Mesendoderm (in vitro differentiated cells): Measurements from ENCODE around the gene GPR34.
"Not testable (repeated sequence)": the region's sequence is repeated elsewhere in the genome, so short reads cannot be mapped to it uniquely, and the experiment has no call there.

Source experiments
- DNase-seq: peaks from one replicate; pipeline ENCODE4 v3.0.0; 2013
- H2AK5ac ChIP-seq: 2 replicates; pipeline ENCODE4 v1.6.1; 2013; ENCODE audit warnings: low read length, inconsistent platforms
- H2BK120ac ChIP-seq: 2 replicates; pipeline ENCODE4 v1.6.1; 2013; ENCODE audit warnings: low read depth, mild to moderate bottlenecking, low read length, moderate library complexity, mixed read lengths
- H2BK15ac ChIP-seq: replicated peaks from 2 replicates; pipeline ENCODE4 v1.6.1; 2013; ENCODE audit warnings: low read depth, mild to moderate bottlenecking, moderate library complexity
- H2BK5ac ChIP-seq: 2 replicates; pipeline ENCODE4 v1.6.1; 2013; ENCODE audit warnings: low read length, inconsistent platforms
- H3K18ac ChIP-seq: 2 replicates; pipeline ENCODE4 v1.6.1; 2013; ENCODE audit warnings: mild to moderate bottlenecking, low read length, mixed read lengths
- H3K23ac ChIP-seq: one replicate; pipeline ENCODE4 v1.6.1; 2013; ENCODE audit warnings: low read length
- H3K27ac ChIP-seq: 2 replicates; pipeline ENCODE4 v1.5.1; 2013; ENCODE audit warnings: low read depth, mild to moderate bottlenecking, inconsistent platforms, low read length, moderate library complexity
- H3K27me3 ChIP-seq: 2 replicates; pipeline ENCODE4 v1.6.1; 2013; ENCODE audit warnings: low read length, control low read depth, mild to moderate bottlenecking, inconsistent platforms; ENCODE audit not compliant: insufficient read depth, poor library complexity
- H3K36me3 ChIP-seq: 2 replicates; pipeline ENCODE4 v1.6.1; 2013; ENCODE audit warnings: low read length, inconsistent platforms; ENCODE audit not compliant: control insufficient read depth, insufficient read depth
- H3K4ac ChIP-seq: one replicate; pipeline ENCODE4 v1.6.1; 2013; ENCODE audit warnings: low read depth, mild to moderate bottlenecking, low read length, moderate library complexity
- H3K4me1 ChIP-seq: 2 replicates; pipeline ENCODE4 v1.6.1; 2013; ENCODE audit warnings: low read depth, low read length, inconsistent platforms; ENCODE audit not compliant: control insufficient read depth
- H3K4me2 ChIP-seq: 2 replicates; pipeline ENCODE4 v1.6.1; 2013; ENCODE audit warnings: low read length
- H3K4me3 ChIP-seq: 2 replicates; pipeline ENCODE4 v1.5.1; 2013; ENCODE audit warnings: mild to moderate bottlenecking, low read length
- H3K56ac ChIP-seq: one replicate; pipeline ENCODE4 v1.6.1; 2013; ENCODE audit warnings: low read length
- H3K79me1 ChIP-seq: 2 replicates; pipeline ENCODE4 v1.6.1; 2013; ENCODE audit warnings: low read length, inconsistent platforms
- H3K79me2 ChIP-seq: 2 replicates; pipeline ENCODE4 v1.6.1; 2013; ENCODE audit warnings: mild to moderate bottlenecking, low read length; ENCODE audit not compliant: control insufficient read depth, insufficient read depth
- H3K9ac ChIP-seq: 2 replicates; pipeline ENCODE4 v1.6.1; 2013; ENCODE audit warnings: low read length, inconsistent platforms
- H4K5ac ChIP-seq: one replicate; pipeline ENCODE4 v1.6.1; 2013; ENCODE audit warnings: low read length
- H4K8ac ChIP-seq: one replicate; pipeline ENCODE4 v1.6.1; 2013; ENCODE audit warnings: low read depth, mild to moderate bottlenecking, control low read depth, low read length, moderate library complexity
- WGBS: extraction: QIAGEN DNeasy Blood & Tissue Kit; methylation state at CpG from one replicate; pipeline ENCODE4 v1.1.7; 2013; ENCODE audit warnings: low lambda C conversion rate, missing lambda C conversion rate; ENCODE audit not compliant: insufficient coverage; ENCODE audit errors: extremely low coverage; 5-methylcytosine and 5-hydroxymethylcytosine counted together

The GPR34 gene

DNA sequence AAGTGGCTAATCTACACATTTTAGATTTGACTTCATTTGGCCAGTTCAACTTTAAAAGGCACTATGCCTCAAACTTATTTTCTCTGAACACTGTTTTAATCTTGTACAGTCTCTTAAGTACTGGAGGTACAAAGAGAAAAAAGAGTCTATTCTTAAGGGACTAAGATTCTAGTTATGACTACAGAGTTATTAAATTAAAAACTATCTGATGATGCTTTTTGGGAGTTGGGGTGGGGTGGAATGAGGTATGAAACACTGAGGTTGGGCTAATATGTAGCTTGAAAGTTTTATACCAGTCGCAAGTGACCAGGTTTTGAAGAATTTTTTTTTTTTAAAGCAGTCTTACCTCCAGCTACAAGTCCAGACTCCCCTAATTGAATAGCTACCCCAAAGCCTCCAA lies 17.7 kb upstream of the GPR34 start:
- H2BK15ac ChIP-seq: no peak overlapping the region
- no peak overlapping the region for H3K56ac ChIP-seq
- no CpG with 5 or more reads among the region's 1 CpG for WGBS
- no peak overlapping the region for H2BK5ac ChIP-seq
- H3K79me1 ChIP-seq: no peaks in the 10 kb centered on the region
- no peaks in the 10 kb centered on the region for H3K36me3 ChIP-seq
- H3K4me2 ChIP-seq: no peak overlapping the region
- H2BK120ac ChIP-seq: no peak overlapping the region
- H3K4me3 ChIP-seq: no peak overlapping the region
- DNase-seq: no peak
- no peaks in the 10 kb centered on the region for H3K79me2 ChIP-seq
- no peak overlapping the region for H2AK5ac ChIP-seq
- H3K9ac ChIP-seq: no peak overlapping the region
- H3K23ac ChIP-seq: no peak overlapping the region
- no peaks in the 10 kb centered on the region for H3K27me3 ChIP-seq
- H3K27ac ChIP-seq: no peak overlapping the region
- no peak overlapping the region for H3K4ac ChIP-seq
- no peaks in the 10 kb centered on the region for H3K4me1 ChIP-seq
- H3K18ac ChIP-seq: no peak overlapping the region
- no peak overlapping the region for H4K8ac ChIP-seq
- H4K5ac ChIP-seq: no peak overlapping the region

DNA sequence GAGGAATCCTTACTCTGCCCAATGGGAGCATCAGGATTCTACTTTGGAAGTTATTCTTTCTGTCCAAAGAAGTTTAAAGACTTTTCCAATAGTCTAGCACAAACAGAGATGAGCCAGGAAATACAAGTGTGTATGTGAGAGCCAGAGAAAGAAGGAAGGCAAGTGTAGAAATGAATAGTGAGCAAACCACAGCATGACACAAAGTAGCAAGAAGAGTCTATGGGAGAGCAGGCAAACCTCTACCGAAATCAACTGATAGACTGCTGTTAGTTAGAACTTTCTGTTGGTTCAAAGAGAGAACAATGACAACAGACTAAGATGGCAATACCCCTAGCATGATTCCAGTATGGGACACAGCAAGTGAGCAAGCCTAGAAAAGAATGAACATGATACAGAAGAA lies 16.1 kb upstream of the GPR34 start:
- Histone ChIP-seq H3K23ac (no peak overlapping the region), H3K27ac (no peak overlapping the region), H3K18ac (no peak overlapping the region), H2BK5ac (no peak overlapping the region), H2BK15ac (no peak overlapping the region), H3K56ac (no peak overlapping the region), H3K4me2 (no peak overlapping the region), H2BK120ac (no peak overlapping the region), H3K4ac (no peak overlapping the region), H4K8ac (no peak overlapping the region), H3K79me2 (no peaks in the 10 kb centered on the region), H3K9ac (no peak overlapping the region), H2AK5ac (no peak overlapping the region), H3K36me3 (no peaks in the 10 kb centered on the region), H3K27me3 (no peaks in the 10 kb centered on the region), H4K5ac (no peak overlapping the region), H3K4me3 (no peak overlapping the region), H3K79me1 (no peaks in the 10 kb centered on the region), H3K4me1 (no peaks in the 10 kb centered on the region)
- WGBS: no CpG with 5 or more reads among the region's 1 CpG
- no peak for DNase-seq

DNA sequence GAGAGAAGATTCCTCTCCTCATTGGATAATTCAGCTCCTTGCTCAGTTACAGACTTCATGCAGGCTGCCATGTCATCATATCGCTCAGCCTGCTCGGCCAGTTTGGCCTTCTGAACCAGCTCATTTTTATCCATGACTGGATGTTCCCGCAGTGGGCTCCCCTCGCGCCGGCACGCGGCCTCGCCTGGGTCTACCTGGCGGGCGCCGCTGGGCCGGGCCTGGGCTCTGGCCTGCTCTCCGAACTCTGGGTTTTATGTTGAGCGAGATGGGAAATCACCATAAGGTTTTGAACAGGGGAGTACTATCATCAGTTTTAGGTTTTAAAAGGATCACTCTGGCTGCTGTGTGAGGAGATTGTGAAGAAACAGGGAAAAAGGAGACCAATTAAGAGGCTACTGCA lies 12.4 kb upstream of the GPR34 start:
- not testable (repeated sequence) for H3K9ac ChIP-seq, H3K23ac ChIP-seq
- WGBS: no CpG with 5 or more reads among the region's 15 CpGs

DNA sequence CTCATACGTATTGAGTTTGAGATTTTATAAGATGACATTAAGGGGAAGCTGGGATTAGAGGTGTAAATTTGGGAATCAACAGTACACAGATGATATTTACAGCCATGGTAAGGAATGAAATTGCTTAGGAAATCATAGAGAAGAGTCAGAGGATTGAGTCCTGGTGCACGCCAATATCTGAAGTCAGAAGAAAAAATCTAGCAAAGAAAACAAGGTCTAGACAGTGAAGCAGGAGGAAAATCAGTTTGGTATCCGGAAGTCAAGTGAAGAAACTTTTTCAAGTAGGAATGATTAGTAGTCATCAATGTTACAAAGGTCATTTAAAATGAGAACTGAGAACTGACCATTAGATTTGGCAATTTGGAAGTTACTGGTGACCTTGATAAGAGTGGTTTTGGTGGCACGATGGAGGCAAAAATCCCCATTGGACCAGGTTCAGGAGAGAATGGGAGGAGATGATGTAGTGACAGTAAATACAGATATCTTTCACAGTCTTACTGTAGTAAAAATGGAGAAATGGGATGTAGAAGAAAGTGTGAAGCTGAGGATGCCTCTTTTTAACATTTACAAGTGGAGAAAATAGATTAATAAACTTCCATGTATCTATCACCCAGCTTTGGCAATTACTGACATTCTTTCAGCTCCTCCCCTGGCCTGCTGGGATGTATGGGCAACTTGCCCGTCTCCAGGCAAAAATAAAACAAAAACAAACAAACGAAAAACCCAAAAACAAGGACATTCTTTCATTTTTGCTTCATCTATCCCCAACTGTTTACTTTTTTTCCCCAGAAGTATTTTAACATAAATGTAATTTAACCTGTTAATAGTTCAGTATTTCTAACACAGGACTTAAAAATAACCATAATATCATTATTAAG lies 11.4 kb upstream of the GPR34 start:
- no peak overlapping the region for H2BK5ac ChIP-seq
- H3K4ac ChIP-seq: no peak overlapping the region
- H3K27ac ChIP-seq: no peak overlapping the region
- WGBS: 100% methylated on average over 1 of the region's 6 CpGs
- H3K79me1 ChIP-seq: no peaks in the 10 kb centered on the region
- H3K4me1 ChIP-seq: no peaks in the 10 kb centered on the region
- no peak overlapping the region for H3K4me3 ChIP-seq
- H2AK5ac ChIP-seq: no peak overlapping the region
- no peak overlapping the region for H2BK120ac ChIP-seq
- no peak overlapping the region for H3K23ac ChIP-seq
- DNase-seq: no peak
- no peak overlapping the region for H2BK15ac ChIP-seq
- H4K5ac ChIP-seq: no peak overlapping the region
- H3K79me2 ChIP-seq: no peaks in the 10 kb centered on the region
- H3K9ac ChIP-seq: no peak overlapping the region
- H3K18ac ChIP-seq: no peak overlapping the region
- H3K27me3 ChIP-seq: no peaks in the 10 kb centered on the region
- H3K4me2 ChIP-seq: no peak overlapping the region
- H3K56ac ChIP-seq: no peak overlapping the region
- H4K8ac ChIP-seq: no peak overlapping the region
- H3K36me3 ChIP-seq: no peaks in the 10 kb centered on the region

More for the DNA sequence above, 12.4 kb upstream of the GPR34 start:
- H2BK5ac ChIP-seq, H4K5ac ChIP-seq, H3K4me2 ChIP-seq, H3K79me2 ChIP-seq, H2BK120ac ChIP-seq, H3K4ac ChIP-seq, H3K36me3 ChIP-seq, H3K56ac ChIP-seq, H4K8ac ChIP-seq, H3K4me3 ChIP-seq, H2BK15ac ChIP-seq, H3K18ac ChIP-seq, H3K27ac ChIP-seq, H3K27me3 ChIP-seq, H3K79me1 ChIP-seq, DNase-seq, H3K4me1 ChIP-seq, H2AK5ac ChIP-seq: not testable (repeated sequence)

DNA sequence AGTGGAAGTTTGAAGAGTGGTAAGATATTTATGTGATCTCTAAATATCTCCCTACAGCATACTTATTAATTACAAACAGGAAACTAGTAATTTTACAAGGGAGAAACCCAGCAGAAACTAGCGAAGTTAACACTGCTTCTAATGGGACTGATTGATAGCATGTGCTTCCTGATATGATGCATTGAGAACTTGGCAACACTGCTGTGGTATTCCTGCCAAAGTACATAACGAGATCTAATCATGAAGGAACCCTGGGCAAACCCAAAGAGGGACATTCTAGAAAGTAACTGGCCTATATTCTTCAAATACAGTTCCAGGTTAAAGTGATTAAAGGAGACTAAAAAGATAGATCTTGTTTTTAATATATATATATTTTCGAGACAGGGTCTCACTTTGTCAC lies 4.6 kb upstream of the GPR34 start:
- no CpG with 5 or more reads among the region's 3 CpGs for WGBS
- no peak overlapping the region for H3K18ac ChIP-seq
- no peak overlapping the region for H3K4ac ChIP-seq

DNA sequence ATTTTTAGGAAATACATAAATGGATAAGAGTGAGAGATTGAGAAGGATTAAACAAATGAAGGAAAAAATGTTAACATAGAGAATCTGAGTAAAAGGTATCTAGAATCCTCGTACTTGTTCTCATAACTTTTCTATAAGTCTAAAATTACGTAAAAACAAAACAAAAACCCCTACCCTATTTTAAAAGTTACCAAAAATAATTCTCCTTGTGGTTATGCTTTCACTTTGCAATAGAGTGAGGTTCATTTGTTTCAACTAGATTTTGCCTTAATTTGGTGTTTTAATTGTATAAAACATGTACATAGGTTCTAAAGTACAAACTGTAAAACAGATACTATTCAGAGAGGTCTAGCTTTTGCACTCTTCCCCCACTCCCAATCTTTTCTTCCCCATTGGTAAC lies 3.8 kb upstream of the GPR34 start:
- Histone ChIP-seq H3K79me1 (no peaks in the 10 kb centered on the region), H3K4me1 (no peaks in the 10 kb centered on the region), H3K27ac (no peak overlapping the region), H3K79me2 (no peaks in the 10 kb centered on the region), H3K4me2 (no peak overlapping the region), H3K9ac (no peak overlapping the region), H3K4ac (no peak overlapping the region), H4K5ac (no peak overlapping the region), H3K36me3 (no peaks in the 10 kb centered on the region), H2BK15ac (no peak overlapping the region), H3K4me3 (no peak overlapping the region), H3K56ac (no peak overlapping the region), H4K8ac (no peak overlapping the region), H2AK5ac (no peak overlapping the region), H3K23ac (no peak overlapping the region), H3K27me3 (no peaks in the 10 kb centered on the region), H2BK120ac (no peak overlapping the region), H3K18ac (no peak overlapping the region), H2BK5ac (no peak overlapping the region)
- no CpG with 5 or more reads among the region's 2 CpGs for WGBS
- DNase-seq: no peak

More for the DNA sequence above, 4.6 kb upstream of the GPR34 start:
- no peak overlapping the region for H3K4me3 ChIP-seq
- H3K56ac ChIP-seq: no peak overlapping the region
- H3K79me2 ChIP-seq: no peaks in the 10 kb centered on the region
- no peak overlapping the region for H4K5ac ChIP-seq
- no peaks in the 10 kb centered on the region for H3K27me3 ChIP-seq
- H3K23ac ChIP-seq: no peak overlapping the region
- no peak overlapping the region for H3K27ac ChIP-seq
- no peak overlapping the region for H2AK5ac ChIP-seq
- no peak overlapping the region for H3K9ac ChIP-seq
- H3K36me3 ChIP-seq: no peaks in the 10 kb centered on the region
- no peaks in the 10 kb centered on the region for H3K79me1 ChIP-seq
- no peak overlapping the region for H2BK120ac ChIP-seq
- H2BK15ac ChIP-seq: no peak overlapping the region
- no peaks in the 10 kb centered on the region for H3K4me1 ChIP-seq
- no peak overlapping the region for H4K8ac ChIP-seq
- no peak overlapping the region for H3K4me2 ChIP-seq
- H2BK5ac ChIP-seq: no peak overlapping the region
- DNase-seq: no peak
